GM23248 (cell line): Measurements from ENCODE around the gene POLR3A.

Experiments used
- EZH2 ChIP-seq: fragments of 200-600 bp; sonication (generic); IDR thresholded peaks from 2 replicates; pipeline ENCODE4 v1.6.1; 2018; ENCODE audit warnings: antibody characterized with exemption, mild to moderate bottlenecking; ENCODE audit not compliant: insufficient read depth, poor library complexity, severe bottlenecking
- EZH2phosphoT487 ChIP-seq: fragments of 200-600 bp; sonication (generic); IDR thresholded peaks from 2 replicates; pipeline ENCODE4 v1.6.1; 2018; ENCODE audit warnings: antibody characterized with exemption, moderate library complexity, mild to moderate bottlenecking, low read depth; ENCODE audit not compliant: insufficient read depth

- no peak for TF ChIP-seq EZH2
- no peak for TF ChIP-seq EZH2phosphoT487
Measured at GRCh38 chr10:78072504-78072903, 43.2 kb upstream of the POLR3A start.
